HUES6 (cell line): Measurements from ENCODE around the gene CEP164.

Experiments used
- H3K27ac ChIP-seq: 2 replicates; pipeline ENCODE4 v1.7.0; 2013; ENCODE audit warnings: low read depth, mild to moderate bottlenecking, low read length, inconsistent platforms
- H3K27me3 ChIP-seq: 2 replicates; pipeline ENCODE4 v1.6.1; 2013; ENCODE audit warnings: low read length; ENCODE audit not compliant: control insufficient read depth, insufficient read depth
- H3K36me3 ChIP-seq: 2 replicates; pipeline ENCODE4 v1.6.1; 2013; ENCODE audit warnings: low read length; ENCODE audit not compliant: control insufficient read depth, insufficient read depth
- H3K4me1 ChIP-seq: 2 replicates; pipeline ENCODE4 v1.6.1; 2013; ENCODE audit warnings: low read length; ENCODE audit not compliant: control insufficient read depth, insufficient read depth
- H3K4me3 ChIP-seq: 2 replicates; pipeline ENCODE4 v1.5.1; 2013; ENCODE audit warnings: low read depth, low read length
- H3K9ac ChIP-seq: one replicate; pipeline ENCODE4 v1.6.1; 2013; ENCODE audit warnings: mild to moderate bottlenecking, low read length
- H3K9me3 ChIP-seq: 2 replicates; pipeline ENCODE4 v1.6.1; 2013; ENCODE audit warnings: low read depth, low read length; ENCODE audit not compliant: control insufficient read depth, insufficient read depth

The CEP164 gene

GRCh38 chr11:117292616-117293015, 35.0 kb upstream of the CEP164 start:
- Histone ChIP-seq H3K27me3 (no peaks in the 10 kb centered on the region), H3K36me3 (peaks cover 61% of the 10 kb centered on the region), H3K9ac (no peak overlapping the region), H3K27ac (no peak overlapping the region), H3K4me3 (no peak overlapping the region), H3K9me3 (no peaks in the 10 kb centered on the region), H3K4me1 (no peaks in the 10 kb centered on the region)

DNA sequence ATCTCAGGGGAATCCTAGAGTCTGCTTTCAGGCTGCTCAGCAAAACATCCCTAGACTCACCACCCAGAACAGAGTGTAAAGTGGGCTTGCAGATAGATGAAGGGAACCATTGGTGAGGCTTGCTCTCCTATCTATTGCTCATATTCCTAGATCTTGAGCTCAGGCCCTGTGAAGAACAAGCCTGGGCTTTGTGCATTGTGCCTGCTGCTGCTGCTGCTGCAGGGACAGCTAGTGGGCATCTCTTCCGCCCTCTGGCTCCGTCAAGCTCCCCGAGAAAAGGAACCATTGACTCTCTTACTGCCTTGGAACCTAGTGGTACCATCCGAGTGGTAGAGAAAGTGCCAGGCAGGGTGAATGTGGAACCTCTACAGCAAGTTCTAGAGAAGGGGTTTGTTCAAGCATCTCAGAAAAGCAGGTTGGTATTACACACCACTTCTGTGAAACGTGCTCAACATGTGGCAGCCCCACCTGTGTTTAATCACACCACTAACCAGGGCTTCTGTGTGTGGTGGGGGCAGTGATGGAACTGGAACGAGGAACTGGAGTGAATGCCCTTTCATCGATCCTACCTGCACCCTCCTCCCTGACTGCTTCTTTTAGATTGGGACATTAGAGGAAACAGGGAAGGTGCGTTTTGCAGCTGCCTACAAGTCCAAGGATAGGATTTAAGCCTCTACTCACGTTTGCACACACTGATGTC, 32.1 kb upstream of the CEP164 start:
- H3K9ac ChIP-seq, result no peak overlapping the region
- H3K4me3 ChIP-seq, result no peak overlapping the region
- no peak overlapping the region for H3K27ac ChIP-seq
- H3K9me3 ChIP-seq, result no peaks in the 10 kb centered on the region
- H3K4me1 ChIP-seq, result peaks cover 17% of the 10 kb centered on the region
- no peaks in the 10 kb centered on the region for H3K27me3 ChIP-seq
- peaks cover 32% of the 10 kb centered on the region for H3K36me3 ChIP-seq

GRCh38 chr11:117296881-117297280, 30.8 kb upstream of the CEP164 start:
- Histone ChIP-seq H3K4me3 (no peak overlapping the region), H3K4me1 (peaks cover 22% of the 10 kb centered on the region), H3K27ac (no peak overlapping the region), H3K27me3 (no peaks in the 10 kb centered on the region), H3K9me3 (no peaks in the 10 kb centered on the region), H3K9ac (no peak overlapping the region), H3K36me3 (peaks cover 23% of the 10 kb centered on the region; the same call in 1 of the 2 replicates)

GRCh38 chr11:117298195-117298594, 29.5 kb upstream of the CEP164 start:
- Histone ChIP-seq H3K4me1 (peaks cover 23% of the 10 kb centered on the region), H3K9ac (no peak overlapping the region), H3K27ac (no peak overlapping the region), H3K36me3 (peaks cover 14% of the 10 kb centered on the region; the same call in 1 of the 2 replicates), H3K9me3 (no peaks in the 10 kb centered on the region), H3K27me3 (no peaks in the 10 kb centered on the region), H3K4me3 (no peak overlapping the region)

GRCh38 chr11:117299351-117300282, 28.0 kb upstream of the CEP164 start:
- H3K27ac ChIP-seq, result 0 out of 2 replicates have a peak overlapping the region, but pooled peaks have one; percentile 35
- H3K36me3 ChIP-seq, result peaks cover 9% of the 10 kb centered on the region; the same call in 1 of the 2 replicates
- H3K27me3 ChIP-seq, result no peaks in the 10 kb centered on the region

DNA sequence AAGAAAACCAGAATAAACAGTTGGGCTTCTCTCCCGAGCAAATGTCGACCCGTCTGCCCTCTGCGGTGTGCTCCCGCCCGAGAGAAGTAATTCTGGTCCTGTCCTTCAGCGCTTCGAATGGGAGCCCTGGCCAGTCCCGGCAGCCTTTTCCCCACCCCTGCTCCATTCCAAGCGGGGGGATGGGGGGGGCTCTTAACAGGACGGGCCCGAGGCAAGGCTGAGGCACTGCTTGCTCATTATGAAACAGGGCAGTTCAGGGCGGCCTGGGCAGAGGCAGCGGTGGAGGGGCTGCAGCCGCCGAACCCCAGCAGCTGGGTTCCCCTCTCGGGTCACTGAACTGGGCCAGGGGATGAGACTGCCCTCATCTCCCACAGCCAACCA, 27.4 kb upstream of the CEP164 start:
- Histone ChIP-seq H3K27ac (0 out of 2 replicates have a peak overlapping the region, but pooled peaks have one; percentile 3), H3K4me1 (peaks cover 38% of the 10 kb centered on the region), H3K4me3 (no peak overlapping the region), H3K9ac (peak overlapping the region; percentile 43), H3K27me3 (no peaks in the 10 kb centered on the region), H3K9me3 (no peaks in the 10 kb centered on the region), H3K36me3 (peaks cover 5% of the 10 kb centered on the region; the same call in 1 of the 2 replicates)

More at GRCh38 chr11:117299351-117300282, 28.0 kb upstream of the CEP164 start:
- Histone ChIP-seq H3K4me1 (peaks cover 38% of the 10 kb centered on the region), H3K9me3 (no peaks in the 10 kb centered on the region), H3K4me3 (no peak overlapping the region), H3K9ac (peak overlapping the region; percentile 43)

DNA sequence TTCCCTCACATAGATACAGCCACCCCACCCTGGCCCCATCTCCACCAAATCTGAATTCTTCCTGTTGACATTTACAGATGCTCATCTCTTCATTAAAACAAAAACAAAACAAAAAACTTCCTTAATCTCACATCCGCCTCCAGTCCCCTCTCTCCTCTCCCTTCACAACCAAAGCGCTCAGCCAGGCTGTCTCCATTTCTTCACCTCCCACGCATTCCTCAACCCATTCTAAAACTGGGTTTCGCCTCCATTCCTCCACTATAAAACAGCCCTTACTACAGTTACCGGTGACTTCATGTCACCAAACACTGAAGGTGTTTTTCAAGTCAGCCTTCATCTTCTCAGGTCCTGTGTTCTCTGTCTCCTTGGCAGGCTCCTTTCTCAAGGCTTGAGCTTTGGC, 26.9 kb upstream of the CEP164 start:
- H3K36me3 ChIP-seq, result peaks cover under 1% of the 10 kb centered on the region; the same call in 1 of the 2 replicates
- no peak overlapping the region for H3K4me3 ChIP-seq
- peaks cover 38% of the 10 kb centered on the region for H3K4me1 ChIP-seq
- H3K9me3 ChIP-seq, result no peaks in the 10 kb centered on the region
- H3K9ac ChIP-seq, result no peak overlapping the region
- no peaks in the 10 kb centered on the region for H3K27me3 ChIP-seq
- H3K27ac ChIP-seq, result no peak overlapping the region

DNA sequence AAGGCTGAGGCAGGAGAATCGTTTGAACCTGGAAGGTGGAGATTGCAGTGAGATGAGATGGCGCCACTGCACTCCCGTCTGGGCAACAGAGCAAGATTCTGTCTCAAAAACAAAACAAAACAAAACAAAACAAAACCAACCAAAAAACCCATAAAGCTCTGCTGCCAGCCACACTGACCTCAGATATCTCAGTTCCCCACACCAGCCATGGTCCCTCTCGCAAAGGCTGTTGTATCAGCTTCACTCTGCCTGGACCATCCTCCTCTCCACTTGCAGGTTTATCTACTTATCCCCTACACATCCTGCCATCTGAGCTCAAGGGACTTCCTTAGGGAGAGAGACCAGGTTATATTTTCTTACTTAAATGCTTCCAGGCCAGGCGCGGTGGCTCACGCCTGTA, 25.4 kb upstream of the CEP164 start:
- no peak overlapping the region for H3K9ac ChIP-seq
- no peak overlapping the region for H3K27ac ChIP-seq
- H3K4me3 ChIP-seq, result no peak overlapping the region
- H3K27me3 ChIP-seq, result no peaks in the 10 kb centered on the region
- no peaks in the 10 kb centered on the region for H3K36me3 ChIP-seq
- peaks cover 38% of the 10 kb centered on the region for H3K4me1 ChIP-seq
- no peaks in the 10 kb centered on the region for H3K9me3 ChIP-seq

DNA sequence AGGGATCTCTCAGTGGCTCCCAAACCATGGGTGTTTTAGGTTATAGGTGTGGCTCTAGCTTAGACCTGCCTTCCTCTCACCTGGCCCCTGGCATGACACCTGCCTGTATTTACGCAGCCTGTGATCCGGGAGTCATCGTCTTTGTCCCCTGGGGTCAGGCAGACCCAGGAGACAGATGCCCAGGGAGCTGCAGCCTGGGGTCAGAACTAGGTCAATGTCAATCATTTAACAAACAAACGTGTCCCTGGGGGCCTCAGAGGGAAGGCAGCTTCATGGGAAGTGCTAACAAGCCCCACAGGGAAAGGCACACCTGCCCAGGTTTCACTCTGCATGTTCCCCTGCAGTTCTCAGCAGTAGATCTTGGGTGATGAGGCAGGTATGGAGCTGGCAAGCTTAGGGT, 24.6 kb upstream of the CEP164 start:
- Histone ChIP-seq H3K36me3 (no peaks in the 10 kb centered on the region), H3K9ac (no peak overlapping the region), H3K9me3 (no peaks in the 10 kb centered on the region), H3K27ac (no peak overlapping the region), H3K4me3 (no peak overlapping the region), H3K4me1 (peaks cover 38% of the 10 kb centered on the region), H3K27me3 (no peaks in the 10 kb centered on the region)

- H3K4me1 ChIP-seq, result peaks cover 38% of the 10 kb centered on the region
Measured at GRCh38 chr11:117303646-117304315, 23.9 kb upstream of the CEP164 start.

More at GRCh38 chr11:117303646-117304315, 23.9 kb upstream of the CEP164 start:
- Histone ChIP-seq H3K9ac (no peak overlapping the region), H3K36me3 (no peaks in the 10 kb centered on the region), H3K27ac (no peak overlapping the region), H3K4me3 (no peak overlapping the region), H3K27me3 (no peaks in the 10 kb centered on the region), H3K9me3 (no peaks in the 10 kb centered on the region)
